GM18511 (cell line): Measurements from ENCODE around the gene MOB3C.

Experiments used
- ATAC-seq: cut with Tn5 transposase; IDR thresholded peaks from one replicate; pipeline ENCODE4 v1.9.1; 2021; ENCODE audit warnings: mild to moderate bottlenecking, moderate library complexity; ENCODE audit not compliant: unreplicated experiment

The MOB3C gene

DNA sequence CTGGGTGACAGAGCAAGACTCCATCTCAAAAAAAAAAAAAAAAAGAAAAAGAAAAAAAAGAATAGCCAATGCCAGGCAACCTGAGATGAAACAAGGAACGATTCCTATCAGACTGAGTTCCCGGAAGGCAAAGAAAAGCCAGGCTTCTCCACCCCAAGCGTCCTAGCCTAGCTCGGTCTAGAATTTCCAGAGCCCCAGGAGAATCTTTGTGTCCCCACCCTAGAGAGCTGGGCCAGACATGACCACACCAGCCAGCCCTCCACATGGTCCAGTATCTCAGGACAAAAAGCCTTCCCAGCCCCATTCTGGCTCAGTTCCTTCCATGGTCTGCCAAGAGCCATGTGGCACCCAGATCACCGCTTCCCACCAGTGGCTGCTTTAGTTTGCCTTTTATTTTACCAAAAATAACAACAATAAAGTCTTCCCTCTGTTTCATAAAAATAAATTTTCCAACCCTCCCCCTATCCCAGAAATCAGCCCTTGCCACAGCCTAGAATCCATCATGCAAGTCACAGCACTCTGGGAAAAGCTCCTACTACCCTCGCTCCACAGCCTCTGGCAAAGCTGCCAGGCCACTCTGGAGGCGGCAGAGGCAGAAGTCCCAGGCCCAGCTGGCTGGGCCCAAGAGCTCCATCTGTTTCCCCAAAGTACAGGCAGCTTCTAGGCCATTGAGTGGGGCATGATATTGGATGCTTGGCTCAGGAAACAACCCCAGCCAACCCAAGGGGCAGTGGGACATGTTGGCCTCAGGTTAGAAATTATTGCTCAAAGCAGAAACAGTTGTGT is 9.1 kb downstream of the MOB3C start:
- no peak for ATAC-seq

DNA sequence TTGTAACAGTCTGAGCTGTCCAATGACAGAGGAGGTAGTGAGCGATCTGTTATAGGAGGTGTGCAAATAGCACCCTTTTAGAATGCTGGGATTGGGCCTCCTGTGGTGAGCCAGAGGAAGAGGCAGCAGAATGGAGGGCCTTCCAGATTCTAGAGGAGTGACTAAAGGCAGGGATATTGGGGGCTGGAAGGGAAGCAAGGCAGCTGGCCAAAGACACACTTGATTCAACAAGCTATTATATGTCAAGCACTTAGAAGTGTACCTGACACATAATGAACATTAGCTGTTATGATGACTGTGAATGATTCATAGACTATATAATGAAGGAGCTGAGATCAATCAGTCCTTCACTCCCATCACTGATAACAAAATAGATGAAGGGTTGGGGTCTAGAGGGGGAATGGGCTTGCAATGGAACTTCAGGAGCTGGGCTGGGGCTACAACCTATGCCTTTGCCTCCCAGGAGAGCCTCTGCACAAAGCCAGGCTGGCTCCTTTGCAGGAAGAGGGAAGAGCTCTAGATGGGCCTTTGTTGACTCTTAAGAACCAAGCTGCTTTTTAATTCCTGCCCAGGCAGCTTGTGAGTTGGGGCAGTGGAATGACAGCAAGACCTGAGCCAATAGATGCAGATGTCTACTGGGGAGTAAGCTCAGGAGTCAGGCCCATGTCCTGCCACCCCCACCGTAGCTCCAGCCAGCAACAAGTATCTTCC is 10.2 kb downstream of the MOB3C start:
- no peak for ATAC-seq

DNA sequence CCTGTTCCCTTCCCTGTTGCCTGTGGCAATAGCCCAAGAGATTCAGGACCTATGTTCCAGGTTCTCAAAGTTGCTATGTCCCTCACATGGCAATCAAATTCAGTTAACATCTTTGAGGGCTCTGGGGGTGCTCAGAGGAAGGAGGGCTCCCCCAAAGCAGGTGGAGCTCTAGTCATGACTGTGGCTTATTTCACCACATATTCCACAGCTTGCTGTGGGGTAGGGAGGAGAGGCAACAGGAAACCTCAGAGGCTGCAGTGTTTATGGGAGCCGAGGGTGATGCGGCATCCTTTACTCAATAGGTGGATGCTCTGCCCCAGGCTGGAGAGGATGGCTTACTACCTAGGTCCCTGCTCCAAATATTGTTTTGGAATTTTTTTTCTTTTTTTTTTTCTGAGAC is 11.4 kb downstream of the MOB3C start:
- no peak for ATAC-seq

DNA sequence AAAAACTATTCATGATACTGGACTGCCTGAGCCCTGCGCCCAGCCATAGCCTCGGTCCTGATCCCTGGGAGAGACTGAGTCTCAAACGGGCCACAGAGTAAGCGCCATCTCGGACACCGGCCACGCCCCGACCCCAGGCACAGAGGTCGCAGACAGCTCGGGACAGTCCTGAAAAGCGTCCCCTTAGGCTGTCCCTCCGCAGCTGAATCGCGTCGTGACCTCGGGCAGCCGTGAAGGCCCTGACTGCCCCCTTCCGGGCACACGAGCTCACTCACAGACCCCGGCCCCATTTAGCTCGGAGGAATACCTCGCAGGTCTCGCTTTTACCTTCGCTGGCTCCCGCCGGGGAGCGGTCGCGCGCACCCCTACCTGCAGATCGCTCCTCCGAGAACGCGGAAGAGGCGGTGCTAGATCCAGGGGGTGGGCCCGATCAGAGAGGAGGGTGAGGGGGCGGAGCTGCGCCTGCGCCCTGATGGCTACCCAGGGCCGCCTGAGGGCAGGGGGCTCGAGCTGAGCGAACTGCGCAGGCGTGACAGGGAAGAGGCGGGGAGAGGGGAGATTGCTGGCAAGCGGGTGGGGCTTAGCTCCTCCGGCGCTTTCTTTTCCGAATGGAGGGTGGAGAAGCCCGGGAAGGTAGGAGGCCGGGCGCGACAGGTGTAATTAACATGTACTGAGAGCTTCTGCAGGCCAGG is 12.6 kb downstream of the MOB3C start, which contains the start of gene MKNK1:
Gene MKNK1, minus strand, starts transcription at position 411 of the 692 bp plus-strand sequence. CDS start 20,941 bp downstream, outside the sequence.
- ATAC-seq = peak; percentile 95

DNA sequence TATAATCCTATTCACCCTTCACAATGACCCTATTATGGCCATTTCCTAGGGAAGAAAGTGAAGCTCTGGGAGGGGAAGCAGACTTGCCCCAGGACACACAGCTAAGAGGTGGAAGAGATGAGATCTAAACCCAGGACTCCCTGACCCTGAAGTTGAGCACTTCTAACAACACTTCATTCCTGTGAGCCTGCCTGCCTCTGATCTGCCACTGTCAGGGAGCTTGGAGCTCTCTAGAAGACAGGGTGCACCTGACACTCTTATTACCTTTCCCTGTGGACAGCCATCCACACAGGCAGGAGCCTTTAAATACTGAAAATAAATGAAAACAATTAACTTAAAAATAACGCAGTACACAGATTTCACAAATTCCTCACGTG is 13.1 kb downstream of the MOB3C start:
- ATAC-seq = peak; percentile 15

DNA sequence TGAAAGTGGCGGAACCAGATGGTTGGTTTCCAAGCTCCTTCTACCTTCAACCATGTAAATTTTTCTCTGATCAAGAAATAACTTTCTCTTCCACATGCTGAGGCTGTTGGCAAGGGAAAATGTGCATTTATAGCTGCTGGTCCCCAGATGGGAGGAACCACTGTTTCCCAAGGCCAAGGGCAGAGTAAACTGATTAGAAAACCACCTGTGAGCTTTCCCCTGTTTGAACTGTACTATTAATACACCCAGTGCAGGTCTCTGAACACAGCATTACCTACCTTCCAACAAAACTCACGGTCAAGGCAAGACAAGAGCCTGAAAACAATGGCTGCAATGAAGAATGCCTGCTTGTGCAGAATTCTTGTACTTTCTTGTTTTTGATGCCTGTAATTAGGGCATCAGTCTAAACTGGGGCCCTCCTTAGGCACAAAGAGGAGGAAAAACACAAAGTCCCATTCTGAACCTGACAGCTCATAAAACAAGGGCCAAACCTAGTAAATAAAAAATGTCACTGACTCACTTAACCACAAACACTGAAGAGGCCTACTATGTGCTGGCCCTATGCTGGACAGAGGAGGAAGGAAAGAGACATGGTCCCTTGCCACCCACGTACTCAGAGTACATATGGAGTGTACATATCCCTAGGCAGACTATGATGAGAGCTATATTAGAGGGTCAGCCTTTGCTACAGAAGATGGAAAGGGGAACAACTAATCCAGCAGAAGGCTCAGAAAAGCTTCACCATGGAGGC is 15.2 kb downstream of the MOB3C start:
- no peak for ATAC-seq

DNA sequence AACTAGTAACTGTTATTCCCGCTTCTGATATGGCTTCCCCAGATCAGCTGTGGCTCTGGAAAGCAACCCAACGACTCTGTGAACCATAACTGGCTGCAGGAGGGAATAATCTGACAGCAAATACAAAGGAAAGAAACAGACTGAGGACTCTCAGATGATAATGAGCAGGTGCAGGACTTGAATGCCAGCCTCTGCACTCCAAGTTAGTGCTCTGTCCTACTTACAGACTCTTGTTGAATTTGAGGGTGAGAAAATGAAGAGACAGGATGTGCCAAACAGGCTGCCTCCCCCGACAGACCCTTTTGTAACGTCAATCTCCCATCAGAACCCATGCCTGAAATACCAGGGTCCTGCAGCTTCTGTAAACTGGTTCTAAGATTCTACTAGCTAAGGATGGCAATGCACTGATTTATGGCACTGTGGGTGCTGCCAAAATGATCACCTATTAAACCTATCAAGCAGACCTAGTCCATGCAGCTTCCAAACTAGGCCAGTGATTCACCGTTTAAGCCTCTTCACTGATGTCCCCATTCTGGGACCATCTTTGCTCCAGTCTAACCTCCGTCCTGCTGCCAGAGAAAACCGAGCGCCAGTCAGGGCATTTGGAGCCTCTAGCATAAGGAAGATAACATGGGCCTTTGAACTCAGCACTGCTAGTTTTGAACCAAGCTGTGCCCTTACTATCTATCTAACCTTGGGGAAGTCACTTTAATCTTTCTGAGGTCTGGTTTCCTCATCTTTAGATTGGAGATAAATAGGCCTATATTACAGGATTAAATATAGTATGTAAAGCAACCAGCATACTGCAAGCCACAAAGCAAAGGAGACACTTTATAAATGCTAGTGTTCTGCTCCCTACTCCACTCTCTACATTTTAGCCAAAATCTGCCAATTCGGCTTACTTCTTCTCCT is 17.3 kb downstream of the MOB3C start:
- no peak for ATAC-seq

DNA sequence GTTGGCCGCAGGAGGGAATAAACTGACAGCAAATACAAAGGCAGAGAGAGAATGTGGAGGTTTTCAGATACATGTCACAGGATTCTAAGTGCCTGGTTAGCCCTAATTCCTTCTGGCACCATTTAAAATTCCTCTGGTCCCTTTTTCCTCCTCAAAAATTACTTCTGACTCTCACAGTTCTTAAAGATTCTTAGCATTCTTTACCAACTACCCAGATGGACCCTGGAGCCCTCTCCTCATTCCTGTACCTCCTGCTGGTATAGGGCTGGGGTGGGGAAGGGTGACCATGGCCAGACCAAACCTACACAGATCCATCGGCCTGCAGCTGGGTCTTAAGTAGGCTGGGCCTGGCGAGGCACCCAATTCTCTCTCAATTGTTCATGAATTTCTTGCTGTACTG is 19.8 kb downstream of the MOB3C start:
- no peak for ATAC-seq

DNA sequence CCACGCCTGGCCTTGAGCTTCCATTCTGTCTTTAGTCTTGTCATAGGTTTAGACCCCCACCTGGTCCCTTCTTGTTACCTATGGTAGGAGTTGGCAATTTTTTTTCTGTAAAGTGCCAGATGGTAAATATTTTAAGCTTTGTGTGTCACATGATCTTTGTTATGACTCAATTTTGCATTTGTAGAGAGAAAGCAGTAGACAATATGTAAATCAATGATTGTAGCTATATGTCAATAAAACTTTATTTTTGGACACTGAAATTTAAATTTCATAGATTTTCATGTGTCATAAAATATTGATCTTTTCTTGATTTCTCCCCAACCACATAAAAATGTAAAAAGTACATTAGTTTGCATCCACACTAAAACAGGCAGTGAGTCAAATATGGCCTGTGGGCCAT is 20.6 kb downstream of the MOB3C start:
- ATAC-seq = no peak

DNA sequence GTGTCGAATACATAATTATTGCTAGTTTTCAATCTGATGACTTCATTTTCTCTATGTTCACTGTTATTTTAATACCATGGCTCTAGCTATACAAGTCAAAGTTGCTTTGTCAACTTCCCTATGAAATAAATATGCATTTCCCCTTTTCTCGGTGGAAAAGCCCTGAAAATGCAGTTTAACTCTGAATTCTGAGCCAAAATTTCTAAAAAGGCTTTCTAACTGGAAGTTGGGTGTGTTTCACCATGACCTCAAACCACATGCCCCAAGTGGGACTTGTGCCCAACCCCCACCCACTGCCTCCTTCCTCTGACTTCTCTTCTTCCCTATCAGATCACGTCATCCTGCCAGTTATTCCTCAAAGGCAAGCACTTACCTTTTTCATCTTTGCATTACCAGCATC is 21.5 kb downstream of the MOB3C start:
- ATAC-seq = no peak

DNA sequence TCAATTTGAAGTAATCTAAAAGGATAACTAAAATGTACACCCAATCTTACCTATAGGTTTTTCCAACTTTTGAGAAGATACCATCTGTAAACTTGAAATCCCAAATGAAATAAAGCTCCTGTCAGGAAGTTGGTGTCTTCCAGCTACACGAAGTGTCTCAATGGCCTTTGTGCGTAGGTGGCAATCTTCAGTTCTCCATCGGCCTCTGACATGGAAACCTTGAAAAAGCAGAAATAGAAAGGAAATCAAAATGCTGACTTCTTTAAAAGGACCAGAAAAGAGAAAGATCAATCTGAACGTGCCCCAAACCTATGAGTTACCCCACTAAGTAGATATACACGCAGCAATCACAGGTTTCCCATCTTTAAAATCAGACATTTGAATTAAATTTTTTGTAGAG is 22.5 kb downstream of the MOB3C start:
- no peak for ATAC-seq

DNA sequence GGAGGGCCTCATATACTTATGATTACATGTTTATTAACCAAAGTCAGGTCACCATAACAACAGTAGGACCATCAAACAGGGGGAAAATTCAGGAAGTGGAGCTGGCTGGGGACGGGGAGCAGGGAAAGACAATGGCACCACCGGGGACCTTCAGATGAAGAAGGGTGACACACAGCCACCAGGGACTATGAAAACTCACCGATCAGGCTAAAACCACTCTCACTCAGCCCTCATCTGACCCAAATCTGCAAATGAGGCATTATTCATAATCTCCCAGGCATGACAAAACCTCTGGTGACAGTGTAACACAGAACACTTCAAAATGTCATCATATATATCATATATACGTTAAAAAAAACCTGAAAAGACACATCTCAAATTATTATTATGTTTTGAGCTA is 23.8 kb downstream of the MOB3C start:
- no peak for ATAC-seq

DNA sequence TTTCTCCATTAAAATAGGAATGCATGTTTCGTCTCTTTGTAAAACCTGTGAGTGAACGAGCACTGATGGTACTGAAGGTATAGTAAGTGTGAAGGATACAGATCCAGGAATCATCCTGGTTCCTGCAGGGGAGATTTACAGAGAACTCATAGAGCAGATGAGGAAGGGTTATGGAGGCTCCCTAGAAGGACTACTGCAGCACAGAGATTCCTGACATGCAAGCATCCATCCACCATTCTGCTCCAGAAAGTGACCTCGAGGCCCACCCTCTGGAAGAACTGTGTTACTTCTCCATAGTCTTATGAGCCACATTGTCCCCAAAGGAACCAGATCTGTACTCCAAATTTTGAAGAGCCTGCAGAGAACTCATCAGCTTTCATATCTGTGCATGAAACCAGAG is 27.1 kb downstream of the MOB3C start:
- no peak for ATAC-seq

DNA sequence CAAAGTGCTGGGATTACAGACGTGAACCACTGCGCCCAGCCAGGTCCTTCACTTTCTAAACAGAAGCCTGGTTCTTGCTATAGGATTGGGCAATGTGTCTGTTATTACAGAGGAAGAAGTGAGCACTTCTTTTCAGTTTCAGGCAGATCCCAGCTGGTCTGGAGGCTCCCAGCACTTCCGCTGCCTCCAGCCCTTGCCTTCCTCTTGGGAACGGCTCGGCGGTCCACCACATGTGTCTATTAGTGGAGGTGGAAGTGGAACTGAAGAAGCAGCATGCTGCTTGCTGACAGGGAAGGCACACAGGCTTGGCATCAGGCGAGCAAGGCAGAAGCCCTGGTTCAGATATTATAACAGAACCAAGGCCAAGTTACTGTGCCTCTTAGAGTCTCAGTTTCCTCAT is 29.5 kb downstream of the MOB3C start:
- no peak for ATAC-seq

DNA sequence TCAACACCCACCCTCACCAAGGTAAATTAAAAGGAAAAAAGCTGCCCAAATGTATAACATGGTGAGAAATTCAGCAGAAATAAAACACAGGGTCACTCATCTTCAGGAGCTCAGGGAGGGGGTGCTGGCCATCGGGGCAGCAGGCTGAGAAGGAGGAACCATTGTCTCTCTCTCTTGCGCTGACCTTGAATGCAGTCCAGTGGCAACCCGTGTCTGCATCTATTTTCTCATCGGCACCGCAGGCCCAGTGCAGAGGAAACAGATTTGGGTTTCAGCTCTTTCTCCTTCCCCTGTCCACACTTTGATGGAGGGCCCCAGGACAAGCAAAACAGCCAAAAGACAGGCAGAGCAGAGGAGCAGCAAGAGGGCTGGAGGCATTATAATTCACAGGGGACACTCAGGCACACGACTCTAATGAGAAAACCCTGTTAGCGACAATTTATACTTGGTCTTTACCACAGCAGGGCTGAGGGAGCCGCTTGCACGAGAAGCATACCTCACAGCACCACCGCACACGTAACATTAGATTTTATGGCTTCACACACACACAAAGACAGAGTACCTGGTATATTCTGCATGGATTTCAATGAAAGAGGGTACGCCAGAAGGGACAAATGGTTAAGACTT is 31.2 kb downstream of the MOB3C start:
- no peak for ATAC-seq

DNA sequence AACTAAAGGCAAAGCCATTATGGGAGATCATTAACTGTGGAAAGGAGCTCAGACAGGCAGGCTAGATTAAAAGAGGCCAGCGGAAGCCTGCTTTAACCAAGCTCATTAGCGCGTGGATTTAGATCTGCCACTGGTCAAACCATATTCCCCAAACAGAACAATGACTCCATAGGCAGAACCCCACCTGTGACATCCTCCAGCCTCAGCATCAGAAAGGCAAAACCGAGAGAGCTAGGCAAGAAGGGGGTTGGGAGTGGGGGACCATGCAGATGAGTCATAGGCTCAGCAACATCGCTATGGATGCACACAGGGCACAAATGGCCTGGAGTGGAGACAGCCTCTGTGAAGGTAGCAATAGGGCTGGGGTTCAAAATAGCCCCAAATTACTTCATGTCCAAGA is 33.1 kb downstream of the MOB3C start:
- no peak for ATAC-seq

DNA sequence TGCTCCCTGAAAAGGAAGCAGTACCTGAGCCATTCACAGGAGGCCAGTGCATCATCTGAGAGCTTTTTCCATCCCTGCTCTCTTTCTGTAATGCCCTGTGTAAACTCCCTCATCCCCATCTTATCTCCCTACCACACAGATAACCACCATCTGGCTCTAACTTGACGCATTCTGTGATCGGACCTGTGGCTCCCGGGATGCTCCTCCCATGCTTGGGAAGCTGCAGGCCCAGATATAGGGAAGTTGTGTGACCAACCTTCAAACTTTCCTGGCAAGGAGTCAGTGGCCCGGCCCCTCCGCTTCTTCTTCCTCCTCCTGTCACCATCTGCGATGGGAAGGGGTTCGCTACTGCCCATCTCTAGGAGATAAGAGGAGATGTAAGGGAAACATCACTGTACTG is 33.6 kb downstream of the MOB3C start:
- ATAC-seq = no peak

DNA sequence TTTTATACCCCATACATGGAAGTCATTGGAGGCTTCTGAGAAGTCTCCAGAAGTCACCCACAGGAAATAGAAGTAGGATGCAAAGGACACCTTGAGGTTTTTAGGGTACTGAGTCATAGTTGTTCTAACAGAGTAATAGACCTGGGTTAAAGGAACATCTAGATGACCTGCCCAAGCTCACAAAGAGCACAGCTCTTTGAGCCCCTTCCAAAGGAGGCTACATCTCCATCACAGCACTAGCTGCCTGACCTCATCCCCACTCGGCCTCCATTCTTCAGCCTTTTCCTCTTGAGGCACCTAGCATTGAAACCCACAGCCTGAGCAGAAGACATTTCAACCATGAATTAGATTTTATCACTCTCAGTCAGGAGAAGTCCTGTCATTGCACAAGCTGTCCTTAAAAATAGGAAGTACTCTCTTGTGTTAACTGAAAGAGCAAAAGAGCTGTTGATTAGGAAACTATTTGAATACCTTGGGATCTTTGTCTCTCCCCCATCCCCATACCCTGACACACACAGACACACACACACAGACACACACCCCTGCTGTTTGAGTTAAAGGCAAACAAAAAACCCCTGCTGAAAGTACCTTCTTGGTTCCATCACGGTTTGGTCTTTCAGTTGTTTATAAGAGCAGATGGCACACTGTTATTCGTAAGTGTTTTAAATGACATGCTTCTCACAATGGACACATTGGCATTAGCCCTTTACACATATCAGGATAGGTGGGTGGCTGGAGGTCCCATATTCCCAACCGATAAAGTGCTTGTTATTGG is 34.7 kb downstream of the MOB3C start:
- ATAC-seq = no peak
